ENCODE measurements around the gene LINGO1.

LINGO1 gene

GRCh38 chr15:77657634-77658238 is 25.0 kb upstream of the LINGO1 start:
- in situ Hi-C loops (cut with MboI; ENCODE audit: low sequenced_read_pairs) = no loop called here

- in situ Hi-C loops (cut with MboI; ENCODE audit: low sequenced_read_pairs) = no loop called here
These were observed 23.6 kb upstream of the LINGO1 start for GRCh38 chr15:77656294-77656693.

- in situ Hi-C loops (cut with MboI; ENCODE audit: low sequenced_read_pairs) = no loop called here
These were observed 22.3 kb upstream of the LINGO1 start for GRCh38 chr15:77654975-77655374.

GRCh38 chr15:77653832-77654480 is 21.2 kb upstream of the LINGO1 start:
- in situ Hi-C loops (cut with MboI; ENCODE audit: low sequenced_read_pairs) = no loop called here

- in situ Hi-C loops (cut with MboI; ENCODE audit: low sequenced_read_pairs) = no loop called here
These were observed 17.6 kb upstream of the LINGO1 start for GRCh38 chr15:77650265-77650664.

GRCh38 chr15:77649610-77650009 is 16.9 kb upstream of the LINGO1 start:
- in situ Hi-C loops (cut with MboI; ENCODE audit: low sequenced_read_pairs) = no loop called here

- in situ Hi-C loops (cut with MboI; ENCODE audit: low sequenced_read_pairs) = no loop called here
These were observed 16.3 kb upstream of the LINGO1 start for GRCh38 chr15:77649017-77649416.

GRCh38 chr15:77647961-77648360 is 15.2 kb upstream of the LINGO1 start:
- in situ Hi-C loops (cut with MboI; ENCODE audit: low sequenced_read_pairs) = no loop called here

- in situ Hi-C loops (cut with MboI; ENCODE audit: low sequenced_read_pairs) = no loop called here
These were observed 13.5 kb upstream of the LINGO1 start for GRCh38 chr15:77646104-77646694.

GRCh38 chr15:77645602-77646001 is 12.9 kb upstream of the LINGO1 start:
- in situ Hi-C loops (cut with MboI; ENCODE audit: low sequenced_read_pairs) = no loop called here

- in situ Hi-C loops (cut with MboI; ENCODE audit: low sequenced_read_pairs) = no loop called here
These were observed 12.0 kb upstream of the LINGO1 start for GRCh38 chr15:77644543-77645247.

GRCh38 chr15:77643764-77644163 is 11.1 kb upstream of the LINGO1 start:
- in situ Hi-C loops (cut with MboI; ENCODE audit: low sequenced_read_pairs) = no loop called here

GRCh38 chr15:77642793-77643430 is 10.2 kb upstream of the LINGO1 start:
- in situ Hi-C loops (cut with MboI; ENCODE audit: low sequenced_read_pairs) = no loop called here

GRCh38 chr15:77641999-77642398 is 9.3 kb upstream of the LINGO1 start:
- in situ Hi-C loops (cut with MboI; ENCODE audit: low sequenced_read_pairs) = no loop called here

- in situ Hi-C loops (cut with MboI; ENCODE audit: low sequenced_read_pairs) = no loop called here
These were observed 7.9 kb upstream of the LINGO1 start for GRCh38 chr15:77640615-77641014.

- in situ Hi-C loops (cut with MboI; ENCODE audit: low sequenced_read_pairs) = no loop called here
These were observed 6.7 kb upstream of the LINGO1 start for GRCh38 chr15:77639431-77639830.

GRCh38 chr15:77637851-77638692 is 5.4 kb upstream of the LINGO1 start:
- in situ Hi-C loops (cut with MboI; ENCODE audit: low sequenced_read_pairs) = no loop called here

- in situ Hi-C loops (cut with MboI; ENCODE audit: low sequenced_read_pairs) = no loop called here
These were observed 3.5 kb upstream of the LINGO1 start for GRCh38 chr15:77636209-77636608.

- in situ Hi-C loops (cut with MboI; ENCODE audit: low sequenced_read_pairs) = no loop called here
These were observed 1.7 kb upstream of the LINGO1 start for GRCh38 chr15:77634266-77634962.

- in situ Hi-C loops (cut with MboI; ENCODE audit: low sequenced_read_pairs) = no loop called here
These were observed 1.2 kb upstream of the LINGO1 start for GRCh38 chr15:77633913-77634265.
